ENCODE results near the gene KRTAP13-3. TPM values are rescaled to one million over a fixed set of nuclear protein-coding genes. Genes with fewer than 3 reads are reported as not detected.

The KRTAP13-3 gene, protein sequence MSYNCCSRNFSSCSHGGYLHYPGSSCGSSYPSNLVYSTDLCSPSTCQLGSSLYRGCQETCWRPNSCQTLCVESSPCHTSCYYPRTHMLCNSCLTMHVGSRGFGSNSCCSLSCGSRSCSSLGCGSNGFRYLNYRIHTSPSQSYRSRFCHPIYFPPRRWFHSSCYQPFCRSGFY
- total RNA-seq (not detected), polyA plus RNA-seq (not detected)
- long read RNA-seq, donor 1: 0 reads
- long read RNA-seq, donor 2: 0 reads
- long read RNA-seq, donor 3: 0 reads
- long read RNA-seq, donor 4: 0 reads
- long read RNA-seq, donor 5: 0 reads

DNA sequence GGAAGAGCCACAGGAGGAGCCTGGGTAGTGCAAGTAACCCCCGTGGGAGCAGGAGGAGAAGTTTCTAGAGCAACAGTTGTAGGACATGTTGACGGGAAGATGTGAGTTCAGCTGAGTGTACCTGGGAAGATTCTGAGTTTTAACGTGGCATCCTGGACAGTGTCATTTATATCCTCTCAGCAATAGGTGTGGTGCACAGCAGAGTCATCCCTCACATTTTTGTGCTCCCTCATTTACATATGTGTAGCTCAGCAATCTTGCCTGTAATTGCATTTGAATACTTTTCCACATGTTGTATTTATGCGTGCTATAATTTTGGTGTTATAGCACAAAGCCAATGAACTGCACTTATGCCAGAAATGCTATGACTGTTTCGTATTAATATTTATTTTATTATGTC lies at the start of gene KRTAP13-3:
Gene KRTAP13-3, minus strand, starts transcription at position 101 of the 400 bp plus-strand sequence. Its CDS starts 14 bp downstream, at position 87.
- H3K27me3 ChIP-seq (ENCODE audit: control insufficient read depth in 3 of 3, insufficient read depth in 3 of 3, low read length in 2 of 3): no peaks in the 10 kb centered on the region
- no peak for ATAC-seq (ENCODE audit: insufficient read depth, low FRiP score)
- no peak within 1 kb of the TSS for H3K27ac ChIP-seq (ENCODE audit: low read depth in 1 of 2, low read length in 1 of 2)
- DNase-seq: no peak
- H3K4me1 ChIP-seq (ENCODE audit: control insufficient read depth in 5 of 5, insufficient read depth in 5 of 5, low read length in 5 of 5): no peaks in the 10 kb centered on the region
- no peaks in the 10 kb centered on the region for H3K9me3 ChIP-seq (ENCODE audit: control insufficient read depth in 4 of 4, insufficient read depth in 3 of 4, low read length in 3 of 4)
- 81 to 88% methylated on average over 5 of the region's 5 CpGs for WGBS, 2 donors
- TF ChIP-seq, protein P1, sequence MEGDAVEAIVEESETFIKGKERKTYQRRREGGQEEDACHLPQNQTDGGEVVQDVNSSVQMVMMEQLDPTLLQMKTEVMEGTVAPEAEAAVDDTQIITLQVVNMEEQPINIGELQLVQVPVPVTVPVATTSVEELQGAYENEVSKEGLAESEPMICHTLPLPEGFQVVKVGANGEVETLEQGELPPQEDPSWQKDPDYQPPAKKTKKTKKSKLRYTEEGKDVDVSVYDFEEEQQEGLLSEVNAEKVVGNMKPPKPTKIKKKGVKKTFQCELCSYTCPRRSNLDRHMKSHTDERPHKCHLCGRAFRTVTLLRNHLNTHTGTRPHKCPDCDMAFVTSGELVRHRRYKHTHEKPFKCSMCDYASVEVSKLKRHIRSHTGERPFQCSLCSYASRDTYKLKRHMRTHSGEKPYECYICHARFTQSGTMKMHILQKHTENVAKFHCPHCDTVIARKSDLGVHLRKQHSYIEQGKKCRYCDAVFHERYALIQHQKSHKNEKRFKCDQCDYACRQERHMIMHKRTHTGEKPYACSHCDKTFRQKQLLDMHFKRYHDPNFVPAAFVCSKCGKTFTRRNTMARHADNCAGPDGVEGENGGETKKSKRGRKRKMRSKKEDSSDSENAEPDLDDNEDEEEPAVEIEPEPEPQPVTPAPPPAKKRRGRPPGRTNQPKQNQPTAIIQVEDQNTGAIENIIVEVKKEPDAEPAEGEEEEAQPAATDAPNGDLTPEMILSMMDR (IDR thresholded peaks at IDR 0.05; ENCODE audit: control extremely low read depth, extremely low read depth): no peak
- H3K9ac ChIP-seq (ENCODE audit: insufficient read depth in 1 of 2, low read length in 2 of 2): no peak within 1 kb of the TSS
- no peaks in the 10 kb centered on the region for H3K36me3 ChIP-seq (ENCODE audit: control insufficient read depth in 4 of 4, insufficient read depth in 4 of 4, low read length in 4 of 4)
- H3K4me3 ChIP-seq: no peak within 1 kb of the TSS

DNA sequence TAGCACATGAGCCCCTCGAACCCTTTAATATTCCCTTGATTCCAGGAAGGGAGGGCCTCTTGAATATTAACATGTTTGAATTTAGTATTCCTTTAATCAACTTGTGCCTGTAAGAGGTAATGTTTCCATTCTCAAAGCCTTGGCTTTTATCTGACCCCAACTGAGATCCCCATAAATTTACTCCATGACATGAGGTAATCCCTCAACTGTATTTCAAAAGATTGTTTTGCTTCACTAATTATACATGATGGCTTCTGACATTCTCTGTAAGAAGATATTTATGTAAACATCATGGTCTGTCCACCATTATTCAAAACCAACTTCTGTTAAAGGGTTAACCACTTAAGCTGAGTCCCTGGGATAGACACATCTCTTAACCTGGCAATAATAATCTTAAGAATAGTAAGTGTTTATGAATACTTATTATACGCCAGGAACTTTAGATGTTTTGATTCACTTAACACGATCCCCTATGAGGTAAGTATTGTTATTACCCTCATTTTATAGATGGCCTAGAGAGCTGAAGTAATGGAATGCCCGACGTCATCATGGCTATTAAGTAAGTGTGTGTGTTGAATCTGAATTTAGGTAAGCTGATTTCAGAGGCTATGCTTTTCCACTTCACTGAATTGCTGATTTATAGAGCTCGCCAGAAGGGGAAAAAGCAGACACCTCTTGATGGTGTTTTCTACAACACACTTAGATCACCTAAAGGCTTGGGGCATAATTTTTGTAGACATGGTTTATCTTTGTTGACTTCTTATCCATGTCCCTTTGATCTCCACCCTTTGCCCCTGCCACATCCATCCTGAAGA lies 43.4 kb upstream of the KRTAP13-3 start:
- Histone ChIP-seq H3K9me3 (ENCODE audit: control insufficient read depth in 4 of 4, insufficient read depth in 3 of 4, low read length in 3 of 4) (no peaks in the 10 kb centered on the region), H3K27me3 (ENCODE audit: control insufficient read depth in 3 of 3, insufficient read depth in 3 of 3, low read length in 2 of 3) (no peaks in the 10 kb centered on the region), H3K36me3 (ENCODE audit: control insufficient read depth in 4 of 4, insufficient read depth in 4 of 4, low read length in 4 of 4) (no peaks in the 10 kb centered on the region), H3K4me1 (ENCODE audit: control insufficient read depth in 5 of 5, insufficient read depth in 5 of 5, low read length in 5 of 5) (no peaks in the 10 kb centered on the region), H3K27ac (ENCODE audit: low read depth in 1 of 2, low read length in 1 of 2) (no peak overlapping the region), H3K4me3 (no peak overlapping the region), H3K9ac (ENCODE audit: insufficient read depth in 1 of 2, low read length in 2 of 2) (no peak overlapping the region)
- ATAC-seq (ENCODE audit: insufficient read depth, low FRiP score): no peak
- TF ChIP-seq, protein P1 (IDR thresholded peaks at IDR 0.05; ENCODE audit: control extremely low read depth, extremely low read depth): no peak
- DNase-seq: no peak
- WGBS, 2 donors: 49 to 71% methylated on average over 6 of the region's 6 CpGs

DNA sequence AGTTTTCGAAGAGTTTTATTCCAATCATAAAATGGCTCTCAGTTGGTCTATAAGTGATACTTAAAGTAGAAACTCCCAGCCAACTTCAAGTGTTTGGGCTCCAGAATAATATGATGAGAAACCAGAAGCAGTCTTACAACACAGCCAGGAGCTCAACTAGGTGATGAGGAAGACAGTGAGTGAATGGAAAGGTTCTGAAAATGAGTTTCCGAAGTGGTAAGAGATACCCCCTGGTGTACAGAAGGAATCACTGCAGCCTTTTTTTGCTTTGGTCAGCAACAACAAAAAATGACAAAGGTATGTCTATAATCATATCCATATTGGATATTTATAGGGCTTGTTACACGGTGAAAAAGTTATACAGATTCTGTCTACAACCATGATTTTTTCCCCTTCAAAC lies 38.0 kb upstream of the KRTAP13-3 start:
- Histone ChIP-seq H3K36me3 (ENCODE audit: control insufficient read depth in 4 of 4, insufficient read depth in 4 of 4, low read length in 4 of 4) (no peaks in the 10 kb centered on the region), H3K4me1 (ENCODE audit: control insufficient read depth in 5 of 5, insufficient read depth in 5 of 5, low read length in 5 of 5) (no peaks in the 10 kb centered on the region), H3K9me3 (ENCODE audit: control insufficient read depth in 4 of 4, insufficient read depth in 3 of 4, low read length in 3 of 4) (no peaks in the 10 kb centered on the region), H3K27ac (ENCODE audit: low read depth in 1 of 2, low read length in 1 of 2) (no peak overlapping the region), H3K27me3 (ENCODE audit: control insufficient read depth in 3 of 3, insufficient read depth in 3 of 3, low read length in 2 of 3) (no peaks in the 10 kb centered on the region), H3K4me3 (no peak overlapping the region), H3K9ac (ENCODE audit: insufficient read depth in 1 of 2, low read length in 2 of 2) (no peak overlapping the region)
- 55 to 56% methylated on average over 3 of the region's 3 CpGs for WGBS, 2 donors
- TF ChIP-seq, protein P1 (IDR thresholded peaks at IDR 0.05; ENCODE audit: control extremely low read depth, extremely low read depth): no peak
- DNase-seq: no peak
- no peak for ATAC-seq (ENCODE audit: insufficient read depth, low FRiP score)

All from lung (tissue), 16 donors.